SW480 (cell line): ENCODE data around the gene NPFF.
"Not testable (repeated sequence)": the region's sequence is repeated elsewhere in the genome, so short reads cannot be mapped to it uniquely, and the experiment has no call there.

ENCODE experiments used
- DNase-seq: peaks from one replicate; pipeline ENCODE4 v3.0.0-alpha.2; 2016; ENCODE audit warnings: low spot score

Gene NPFF

GRCh38 chr12:53506881-53507602 lies at the start of gene NPFF:
NPFF (minus strand) TSS chr12:53507484; CDS start chr12:53507474, 10 bp downstream.
- no peak for DNase-seq

GRCh38 chr12:53552361-53553327 lies 45.4 kb upstream of the NPFF start:
- no peak for DNase-seq

- no peak for DNase-seq
Observed at GRCh38 chr12:53551889-53552291, 44.6 kb upstream of the NPFF start.

- DNase-seq = no peak
Observed at GRCh38 chr12:53550595-53550994, 43.3 kb upstream of the NPFF start.

GRCh38 chr12:53550131-53550530 lies 42.8 kb upstream of the NPFF start:
- not testable (repeated sequence) for DNase-seq

GRCh38 chr12:53548354-53548753 lies 41.1 kb upstream of the NPFF start:
- DNase-seq = not testable (repeated sequence)

GRCh38 chr12:53543539-53543938 lies 36.3 kb upstream of the NPFF start:
- peak; percentile 58 for DNase-seq

- DNase-seq = no peak
Observed at GRCh38 chr12:53539526-53539925, 32.2 kb upstream of the NPFF start.

GRCh38 chr12:53538209-53538689 lies 31.0 kb upstream of the NPFF start:
- no peak for DNase-seq

GRCh38 chr12:53536962-53537361 lies 29.7 kb upstream of the NPFF start:
- DNase-seq = no peak

- no peak for DNase-seq
Observed at GRCh38 chr12:53533471-53533870, 26.2 kb upstream of the NPFF start.

GRCh38 chr12:53532524-53533445 lies 25.5 kb upstream of the NPFF start:
- no peak for DNase-seq

- DNase-seq = no peak
Observed at GRCh38 chr12:53532021-53532420, 24.7 kb upstream of the NPFF start.

GRCh38 chr12:53530920-53531319 lies 23.6 kb upstream of the NPFF start:
- no peak for DNase-seq

GRCh38 chr12:53530061-53530460 lies 22.8 kb upstream of the NPFF start:
- DNase-seq = no peak

- DNase-seq = no peak
Observed at GRCh38 chr12:53524476-53524875, 17.2 kb upstream of the NPFF start.

- DNase-seq = no peak
Observed at GRCh38 chr12:53523131-53523530, 15.8 kb upstream of the NPFF start.

GRCh38 chr12:53518381-53518780 lies 11.1 kb upstream of the NPFF start:
- no peak for DNase-seq

- no peak for DNase-seq
Observed at GRCh38 chr12:53516758-53517455, 9.6 kb upstream of the NPFF start.

GRCh38 chr12:53515291-53515680 lies 8.0 kb upstream of the NPFF start:
- no peak for DNase-seq

- no peak for DNase-seq
Observed at GRCh38 chr12:53514628-53515290, 7.5 kb upstream of the NPFF start.
